A673 (cell line): ENCODE data around the gene CELF4. TPM values are rescaled to one million over a fixed set of nuclear protein-coding genes. Genes with fewer than 3 reads are reported as not detected.

ENCODE experiments used
- BruUV-seq: library from RNA; stranded (reverse); fragments of 400-500 nt; replicated peaks from 2 replicates; lab custom pipeline; 2021; lab: Mats Ljungman, UMichigan
- CTCF ChIA-PET: fragments of 300-600 bp; sonication (Branson Sonifier 250); formaldehyde crosslinking; loops from one replicate; lab custom pipeline; 2022; ENCODE audit warnings: antibody characterized with exemption; lab: Charles Lee
- POLR2A ChIA-PET: fragments of 300-600 bp; sonication (Branson Sonifier 250); formaldehyde crosslinking; loops from one replicate; lab custom pipeline; 2022; ENCODE audit warnings: antibody characterized with exemption; ENCODE audit not compliant: low non-redundant PET; lab: Charles Lee
- DNase-seq: peaks from one replicate; pipeline ENCODE4 v3.0.0-alpha.2; 2015; ENCODE audit warnings: low spot score
- H3K27ac ChIP-seq: fragments of 200-600 bp; sonication (generic); 2 replicates; pipeline ENCODE4 v1.5.1; 2016; ENCODE audit warnings: mixed run types, low read depth, mild to moderate bottlenecking, mixed read lengths, antibody characterized with exemption, low read length; ENCODE audit not compliant: poor library complexity, severe bottlenecking
- H3K27me3 ChIP-seq: fragments of 200-600 bp; sonication (generic); replicated peaks from 2 replicates; pipeline ENCODE4 v1.6.1; 2017; ENCODE audit warnings: mixed run types, low read depth, mild to moderate bottlenecking, mixed read lengths, antibody characterized with exemption, low read length; ENCODE audit not compliant: insufficient read depth, poor library complexity
- H3K36me3 ChIP-seq: fragments of 200-600 bp; sonication (generic); 2 replicates; pipeline ENCODE4 v1.6.1; 2016; ENCODE audit warnings: mixed run types, mild to moderate bottlenecking, mixed read lengths, antibody characterized with exemption, low read length; ENCODE audit not compliant: insufficient read depth, poor library complexity, severe bottlenecking
- H3K4me1 ChIP-seq: fragments of 200-600 bp; sonication (generic); 2 replicates; pipeline ENCODE4 v1.6.1; 2017; ENCODE audit warnings: mixed run types, mild to moderate bottlenecking, mixed read lengths, antibody characterized with exemption, low read length; ENCODE audit not compliant: insufficient read depth, poor library complexity, severe bottlenecking
- H3K4me3 ChIP-seq: fragments of 200-600 bp; sonication (generic); 2 replicates; pipeline ENCODE4 v1.5.1; 2016; ENCODE audit warnings: low read depth, mixed run types, mild to moderate bottlenecking, mixed read lengths, low read length; ENCODE audit not compliant: poor library complexity, severe bottlenecking
- H3K9me3 ChIP-seq: fragments of 200-600 bp; sonication (generic); 2 replicates; pipeline ENCODE4 v1.6.1; 2016; ENCODE audit warnings: mixed run types, low read depth, mild to moderate bottlenecking, mixed read lengths, antibody characterized with exemption, low read length; ENCODE audit not compliant: poor library complexity, severe bottlenecking
- EZH2 ChIP-seq: fragments of 200-600 bp; sonication (generic); IDR thresholded peaks from 2 replicates; pipeline ENCODE4 v1.6.1; 2017; ENCODE audit warnings: borderline replicate concordance, low read depth, mild to moderate bottlenecking, mixed read lengths, antibody characterized with exemption, low read length; ENCODE audit not compliant: poor library complexity, severe bottlenecking
- intact Hi-C: fragments of 100-400 bp; cut with micrococcal nuclease; formaldehyde crosslinking; loops from one replicate; pipeline ENCODE4 v1.10.0; 2022; ENCODE audit not compliant: unreplicated experiment
- total RNA-seq: library from RNA; stranded (reverse); gene quantifications from 2 replicates; pipeline ENCODE4 v1.2.3, GENCODE V29; 2021
- TF ChIP-seq, protein P1 (sequence below): fragments of 300-800, 200-600 bp; sonication (generic); conservative IDR thresholded peaks from 2 replicates; pipeline ENCODE4 v1.5.1; 2017; ENCODE audit warnings: low read depth, mild to moderate bottlenecking, antibody characterized with exemption, low read length, moderate library complexity, mixed read lengths

The CELF4 gene
- total RNA-seq, 1 experiment from 2014 or later = not detected

GRCh38 chr18:37525262-37525585, 40.4 kb downstream of the CELF4 start:
- POLR2A ChIA-PET = no interaction called here
- intact Hi-C loops = no loop called here
- Histone ChIP-seq H3K9me3 (no peaks in the 10 kb centered on the region), H3K27me3 (peaks cover 92% of the 10 kb centered on the region), H3K36me3 (no peaks in the 10 kb centered on the region), H3K4me3 (no peak overlapping the region), H3K4me1 (no peaks in the 10 kb centered on the region), H3K27ac (no peak overlapping the region)
- CTCF ChIA-PET = no interaction called here
- no peak for DNase-seq
- BruUV-seq = no TSS peak
- no peak for TF ChIP-seq EZH2
- TF ChIP-seq, protein P1, sequence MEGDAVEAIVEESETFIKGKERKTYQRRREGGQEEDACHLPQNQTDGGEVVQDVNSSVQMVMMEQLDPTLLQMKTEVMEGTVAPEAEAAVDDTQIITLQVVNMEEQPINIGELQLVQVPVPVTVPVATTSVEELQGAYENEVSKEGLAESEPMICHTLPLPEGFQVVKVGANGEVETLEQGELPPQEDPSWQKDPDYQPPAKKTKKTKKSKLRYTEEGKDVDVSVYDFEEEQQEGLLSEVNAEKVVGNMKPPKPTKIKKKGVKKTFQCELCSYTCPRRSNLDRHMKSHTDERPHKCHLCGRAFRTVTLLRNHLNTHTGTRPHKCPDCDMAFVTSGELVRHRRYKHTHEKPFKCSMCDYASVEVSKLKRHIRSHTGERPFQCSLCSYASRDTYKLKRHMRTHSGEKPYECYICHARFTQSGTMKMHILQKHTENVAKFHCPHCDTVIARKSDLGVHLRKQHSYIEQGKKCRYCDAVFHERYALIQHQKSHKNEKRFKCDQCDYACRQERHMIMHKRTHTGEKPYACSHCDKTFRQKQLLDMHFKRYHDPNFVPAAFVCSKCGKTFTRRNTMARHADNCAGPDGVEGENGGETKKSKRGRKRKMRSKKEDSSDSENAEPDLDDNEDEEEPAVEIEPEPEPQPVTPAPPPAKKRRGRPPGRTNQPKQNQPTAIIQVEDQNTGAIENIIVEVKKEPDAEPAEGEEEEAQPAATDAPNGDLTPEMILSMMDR = no peak

- H3K9me3 ChIP-seq = no peaks in the 10 kb centered on the region
- no peaks in the 10 kb centered on the region for H3K4me1 ChIP-seq
- no peak overlapping the region for H3K4me3 ChIP-seq
- intact Hi-C loops = no loop called here
- peaks cover 92% of the 10 kb centered on the region for H3K27me3 ChIP-seq
- H3K36me3 ChIP-seq = no peaks in the 10 kb centered on the region
- BruUV-seq = no TSS peak
- no peak for DNase-seq
- CTCF ChIA-PET = no interaction called here
- TF ChIP-seq, protein P1 = no peak
- TF ChIP-seq EZH2 = peak; percentile 87
- POLR2A ChIA-PET = no interaction called here
- no peak overlapping the region for H3K27ac ChIP-seq
Measured at GRCh38 chr18:37524498-37525261, 40.9 kb downstream of the CELF4 start.

GRCh38 chr18:37524139-37524497, 41.5 kb downstream of the CELF4 start:
- CTCF ChIA-PET = no interaction called here
- Histone ChIP-seq H3K36me3 (no peaks in the 10 kb centered on the region), H3K9me3 (no peaks in the 10 kb centered on the region), H3K4me1 (no peaks in the 10 kb centered on the region), H3K4me3 (no peak overlapping the region), H3K27me3 (peaks cover 92% of the 10 kb centered on the region), H3K27ac (no peak overlapping the region)
- POLR2A ChIA-PET = no interaction called here
- TF ChIP-seq, protein P1 = no peak
- TF ChIP-seq EZH2 = no peak
- BruUV-seq = no TSS peak
- DNase-seq = no peak
- intact Hi-C loops = no loop called here
